ENCODE results near the gene ZBED6.
"Not testable (repeated sequence)": the region's sequence is repeated elsewhere in the genome, so short reads cannot be mapped to it uniquely, and the experiment has no call there.

Gene ZBED6

GRCh38 chr1:203795441-203796235 is at the start of gene ZBED6, which contains the start of gene ZC3H11A:
Gene ZBED6 (plus strand): TSS chr1:203795623. CDS start chr1:203797523, 1,900 bp downstream.
Gene ZC3H11A (plus strand): TSS chr1:203795623. CDS start chr1:203817071, 21,448 bp downstream.
- peak; percentile 95 for DNase-seq

- no peak for DNase-seq
These were observed 49.1 kb upstream of the ZBED6 start for GRCh38 chr1:203746281-203746680.

- DNase-seq, result no peak
These were observed 44.4 kb upstream of the ZBED6 start for GRCh38 chr1:203751051-203751450.

GRCh38 chr1:203751618-203752361 is 43.6 kb upstream of the ZBED6 start:
- DNase-seq, result not testable (repeated sequence)

- no peak for DNase-seq
These were observed 41.0 kb upstream of the ZBED6 start for GRCh38 chr1:203754455-203754864.

GRCh38 chr1:203756036-203756435 is 39.4 kb upstream of the ZBED6 start:
- no peak for DNase-seq

GRCh38 chr1:203758749-203759148 is 36.7 kb upstream of the ZBED6 start:
- DNase-seq, result not testable (repeated sequence)

GRCh38 chr1:203760506-203760905 is 34.9 kb upstream of the ZBED6 start:
- no peak for DNase-seq

- DNase-seq, result not testable (repeated sequence)
These were observed 33.5 kb upstream of the ZBED6 start for GRCh38 chr1:203761958-203762357.

GRCh38 chr1:203763505-203763904 is 31.9 kb upstream of the ZBED6 start:
- no peak for DNase-seq

- DNase-seq, result no peak
These were observed 31.1 kb upstream of the ZBED6 start for GRCh38 chr1:203764105-203765028.

- no peak for DNase-seq
These were observed 30.2 kb upstream of the ZBED6 start, which contains the start of gene LAX1 for GRCh38 chr1:203765029-203765837. Gene LAX1 (plus strand): TSS chr1:203765183. CDS start chr1:203765566, 383 bp downstream.

GRCh38 chr1:203768256-203768655 is 27.2 kb upstream of the ZBED6 start:
- DNase-seq, result no peak

GRCh38 chr1:203769505-203770343 is 25.7 kb upstream of the ZBED6 start:
- peak; percentile 29 for DNase-seq

GRCh38 chr1:203771901-203772301 is 23.5 kb upstream of the ZBED6 start:
- no peak for DNase-seq

- no peak for DNase-seq
These were observed 22.6 kb upstream of the ZBED6 start for GRCh38 chr1:203772836-203773235.

GRCh38 chr1:203776636-203777035 is 18.8 kb upstream of the ZBED6 start:
- no peak for DNase-seq

GRCh38 chr1:203777596-203777995 is 17.8 kb upstream of the ZBED6 start:
- DNase-seq, result no peak

- DNase-seq, result no peak
These were observed 17.3 kb upstream of the ZBED6 start for GRCh38 chr1:203778146-203778545.

- no peak for DNase-seq
These were observed 16.6 kb upstream of the ZBED6 start for GRCh38 chr1:203778789-203779188.

- DNase-seq, result no peak
These were observed 13.5 kb upstream of the ZBED6 start for GRCh38 chr1:203781962-203782361.
